ENCODE results near the gene AK1. TPM values are rescaled to one million over a fixed set of nuclear protein-coding genes. Genes with fewer than 3 reads are reported as not detected.
A peak's percentile ranks its signal among the peaks of the same experiment; 100 is the strongest.

Gene AK1
- total and polyA plus RNA-seq, 2 of the 8 experiments (the other 6 are each of a cell fraction or from before 2014, with no cell fraction given) = 37.9 to 39.2 TPM

DNA sequence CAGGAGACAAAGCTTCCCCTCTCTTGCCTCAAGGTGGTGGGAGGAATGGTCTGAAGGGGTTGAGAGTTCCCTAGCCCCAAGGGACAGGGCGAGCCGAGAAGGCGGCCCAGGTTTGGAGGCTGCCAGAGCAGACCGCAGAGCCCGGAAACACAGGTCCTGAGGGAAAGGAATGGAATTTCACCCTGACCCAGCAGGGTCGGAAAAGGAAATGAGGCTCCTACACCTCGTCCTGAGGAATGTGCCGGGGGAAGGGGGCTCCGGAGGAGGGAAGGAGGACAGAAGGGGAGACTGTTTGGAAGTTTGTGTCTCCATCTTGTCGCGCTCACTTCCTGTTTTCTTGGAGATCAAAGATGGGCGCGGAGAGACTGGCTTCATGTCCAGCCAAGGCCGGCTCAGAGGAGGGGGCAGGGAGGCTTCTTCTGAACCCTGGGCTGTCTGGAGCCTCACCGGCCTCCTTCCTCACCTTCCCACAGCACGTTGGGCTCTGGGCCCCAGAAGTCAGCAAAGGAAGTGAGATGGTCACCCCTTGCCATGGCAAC, 32.6 kb downstream of the AK1 start (continued):
- TF ChIP-seq KDM4A (IDR thresholded peaks at IDR 0.05; ENCODE audit: low read depth, low read length, severe bottlenecking) = no peak
- no peak for TF ChIP-seq YY1 (IDR thresholded peaks at IDR 0.05; ENCODE audit: low read depth, low read length)
- TF ChIP-seq SP1 (IDR thresholded peaks at IDR 0.05; ENCODE audit: low read depth, low read length) = peak; percentile 72
- no peak for TF ChIP-seq MAFK (IDR thresholded peaks at IDR 0.05; ENCODE audit: low read depth, low read length)
- TF ChIP-seq, protein P1, sequence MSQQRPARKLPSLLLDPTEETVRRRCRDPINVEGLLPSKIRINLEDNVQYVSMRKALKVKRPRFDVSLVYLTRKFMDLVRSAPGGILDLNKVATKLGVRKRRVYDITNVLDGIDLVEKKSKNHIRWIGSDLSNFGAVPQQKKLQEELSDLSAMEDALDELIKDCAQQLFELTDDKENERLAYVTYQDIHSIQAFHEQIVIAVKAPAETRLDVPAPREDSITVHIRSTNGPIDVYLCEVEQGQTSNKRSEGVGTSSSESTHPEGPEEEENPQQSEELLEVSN (IDR thresholded peaks at IDR 0.05) = no peak
- no peak for TF ChIP-seq TCF12 (IDR thresholded peaks at IDR 0.05; ENCODE audit: low read depth, low read length)
- TF ChIP-seq BACH1 (IDR thresholded peaks at IDR 0.05; ENCODE audit: low read length) = no peak
- peak; percentile 84; the same call in 1 of the 2 replicates for TF ChIP-seq RBBP5 (IDR thresholded peaks at IDR 0.05; ENCODE audit: borderline replicate concordance, low read depth, low read length)
- no peak for TF ChIP-seq SAP30 (IDR thresholded peaks at IDR 0.05; ENCODE audit: insufficient read depth, insufficient replicate concordance, low read length)
- 0 out of 2 replicates have a peak, but pooled peaks have one; percentile 22 for TF ChIP-seq TAF1 (IDR thresholded peaks at IDR 0.05; ENCODE audit: low read depth, low read length)

Measured in H1 (cell line).